ENCODE results near the gene AGAP3. TPM values are rescaled to one million over a fixed set of nuclear protein-coding genes. Genes with fewer than 3 reads are reported as not detected.

AGAP3 gene
- total and polyA plus RNA-seq, 4 donors: 3.9 to 27.0 (median 17.6) TPM

GRCh38 chr7:151059367-151060112, 26.7 kb upstream of the AGAP3 start, which contains the start of gene SLC4A2:
Gene SLC4A2 (plus strand): TSS chr7:151059589. CDS start chr7:151061988, 2,399 bp downstream.
- peak within 1 kb of the TSS; percentile 42 to 55 for H3K9ac ChIP-seq (ENCODE audit: low read depth in 1 of 2, low read length in 2 of 2)
- TF ChIP-seq, protein P1, sequence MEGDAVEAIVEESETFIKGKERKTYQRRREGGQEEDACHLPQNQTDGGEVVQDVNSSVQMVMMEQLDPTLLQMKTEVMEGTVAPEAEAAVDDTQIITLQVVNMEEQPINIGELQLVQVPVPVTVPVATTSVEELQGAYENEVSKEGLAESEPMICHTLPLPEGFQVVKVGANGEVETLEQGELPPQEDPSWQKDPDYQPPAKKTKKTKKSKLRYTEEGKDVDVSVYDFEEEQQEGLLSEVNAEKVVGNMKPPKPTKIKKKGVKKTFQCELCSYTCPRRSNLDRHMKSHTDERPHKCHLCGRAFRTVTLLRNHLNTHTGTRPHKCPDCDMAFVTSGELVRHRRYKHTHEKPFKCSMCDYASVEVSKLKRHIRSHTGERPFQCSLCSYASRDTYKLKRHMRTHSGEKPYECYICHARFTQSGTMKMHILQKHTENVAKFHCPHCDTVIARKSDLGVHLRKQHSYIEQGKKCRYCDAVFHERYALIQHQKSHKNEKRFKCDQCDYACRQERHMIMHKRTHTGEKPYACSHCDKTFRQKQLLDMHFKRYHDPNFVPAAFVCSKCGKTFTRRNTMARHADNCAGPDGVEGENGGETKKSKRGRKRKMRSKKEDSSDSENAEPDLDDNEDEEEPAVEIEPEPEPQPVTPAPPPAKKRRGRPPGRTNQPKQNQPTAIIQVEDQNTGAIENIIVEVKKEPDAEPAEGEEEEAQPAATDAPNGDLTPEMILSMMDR (IDR thresholded peaks at IDR 0.05; ENCODE audit: low read depth, low read length, missing input control): peak; percentile 22
- no peak for TF ChIP-seq HNF4G (IDR thresholded peaks at IDR 0.05)
- no peak for TF ChIP-seq FOXA2 (IDR thresholded peaks at IDR 0.05)
- TF ChIP-seq JUND (IDR thresholded peaks at IDR 0.05): no peak
- TF ChIP-seq, protein P2, sequence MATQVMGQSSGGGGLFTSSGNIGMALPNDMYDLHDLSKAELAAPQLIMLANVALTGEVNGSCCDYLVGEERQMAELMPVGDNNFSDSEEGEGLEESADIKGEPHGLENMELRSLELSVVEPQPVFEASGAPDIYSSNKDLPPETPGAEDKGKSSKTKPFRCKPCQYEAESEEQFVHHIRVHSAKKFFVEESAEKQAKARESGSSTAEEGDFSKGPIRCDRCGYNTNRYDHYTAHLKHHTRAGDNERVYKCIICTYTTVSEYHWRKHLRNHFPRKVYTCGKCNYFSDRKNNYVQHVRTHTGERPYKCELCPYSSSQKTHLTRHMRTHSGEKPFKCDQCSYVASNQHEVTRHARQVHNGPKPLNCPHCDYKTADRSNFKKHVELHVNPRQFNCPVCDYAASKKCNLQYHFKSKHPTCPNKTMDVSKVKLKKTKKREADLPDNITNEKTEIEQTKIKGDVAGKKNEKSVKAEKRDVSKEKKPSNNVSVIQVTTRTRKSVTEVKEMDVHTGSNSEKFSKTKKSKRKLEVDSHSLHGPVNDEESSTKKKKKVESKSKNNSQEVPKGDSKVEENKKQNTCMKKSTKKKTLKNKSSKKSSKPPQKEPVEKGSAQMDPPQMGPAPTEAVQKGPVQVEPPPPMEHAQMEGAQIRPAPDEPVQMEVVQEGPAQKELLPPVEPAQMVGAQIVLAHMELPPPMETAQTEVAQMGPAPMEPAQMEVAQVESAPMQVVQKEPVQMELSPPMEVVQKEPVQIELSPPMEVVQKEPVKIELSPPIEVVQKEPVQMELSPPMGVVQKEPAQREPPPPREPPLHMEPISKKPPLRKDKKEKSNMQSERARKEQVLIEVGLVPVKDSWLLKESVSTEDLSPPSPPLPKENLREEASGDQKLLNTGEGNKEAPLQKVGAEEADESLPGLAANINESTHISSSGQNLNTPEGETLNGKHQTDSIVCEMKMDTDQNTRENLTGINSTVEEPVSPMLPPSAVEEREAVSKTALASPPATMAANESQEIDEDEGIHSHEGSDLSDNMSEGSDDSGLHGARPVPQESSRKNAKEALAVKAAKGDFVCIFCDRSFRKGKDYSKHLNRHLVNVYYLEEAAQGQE (IDR thresholded peaks at IDR 0.05): peak; percentile 7
- TF ChIP-seq NR2F2 (IDR thresholded peaks at IDR 0.05): no peak
- no peaks in the 10 kb centered on the region for H3K27me3 ChIP-seq (ENCODE audit: control insufficient read depth in 4 of 4, insufficient read depth in 4 of 4, low read length in 3 of 4)
- 1% methylated on average over 75 of the region's 75 CpGs for WGBS
- peaks cover 0 to 2% (median under 1%) of the 10 kb centered on the region in 4 donors for H3K36me3 ChIP-seq (ENCODE audit: control insufficient read depth in 4 of 4, insufficient read depth in 3 of 4, low read depth in 1 of 4, low read length in 3 of 4)
- peak; percentile 75 for DNase-seq (ENCODE audit: low spot score)
- H3K4me1 ChIP-seq (ENCODE audit: control insufficient read depth in 4 of 4, insufficient read depth in 4 of 4, low read length in 3 of 4): peaks cover 17 to 62% (median 49%) of the 10 kb centered on the region in 4 donors
- H3K4me3 ChIP-seq (ENCODE audit: low read depth in 1 of 3, low read length in 3 of 3): peak within 1 kb of the TSS; percentile 44 to 79 (median 66)
- H3K9me3 ChIP-seq (ENCODE audit: control insufficient read depth in 4 of 4, low read length in 3 of 4): no peaks in the 10 kb centered on the region
- peak within 1 kb of the TSS; percentile 83 to 89 for H3K27ac ChIP-seq (ENCODE audit: low read depth in 1 of 2, low read length in 2 of 2)

GRCh38 chr7:151060113-151060415, 26.2 kb upstream of the AGAP3 start:
- Histone ChIP-seq H3K9ac (ENCODE audit: low read depth in 1 of 2, low read length in 2 of 2) (peak overlapping the region; percentile 22 to 43), H3K27ac (ENCODE audit: low read depth in 1 of 2, low read length in 2 of 2) (peak overlapping the region; percentile 83 to 89), H3K27me3 (ENCODE audit: control insufficient read depth in 4 of 4, insufficient read depth in 4 of 4, low read length in 3 of 4) (no peaks in the 10 kb centered on the region), H3K4me1 (ENCODE audit: control insufficient read depth in 4 of 4, insufficient read depth in 4 of 4, low read length in 3 of 4) (peaks cover 17 to 67% (median 51%) of the 10 kb centered on the region in 4 donors), H3K4me3 (ENCODE audit: low read depth in 1 of 3, low read length in 3 of 3) (peak overlapping the region; percentile 44 to 79 (median 66)), H3K36me3 (ENCODE audit: control insufficient read depth in 4 of 4, insufficient read depth in 3 of 4, low read depth in 1 of 4, low read length in 3 of 4) (peaks cover 4 to 5% (median 4%) of the 10 kb centered on the region in 4 donors), H3K9me3 (ENCODE audit: control insufficient read depth in 4 of 4, low read length in 3 of 4) (no peaks in the 10 kb centered on the region)
- no peak for DNase-seq (ENCODE audit: low spot score)
- WGBS: 1% methylated on average over 17 of the region's 17 CpGs
- TF ChIP-seq ATF3 (IDR thresholded peaks at IDR 0.05) (no peak), JUND (IDR thresholded peaks at IDR 0.05) (no peak), FOXA2 (IDR thresholded peaks at IDR 0.05) (no peak), RXRA (IDR thresholded peaks at IDR 0.05) (no peak), SP1 (IDR thresholded peaks at IDR 0.05) (no peak)
- TF ChIP-seq, protein P3, sequence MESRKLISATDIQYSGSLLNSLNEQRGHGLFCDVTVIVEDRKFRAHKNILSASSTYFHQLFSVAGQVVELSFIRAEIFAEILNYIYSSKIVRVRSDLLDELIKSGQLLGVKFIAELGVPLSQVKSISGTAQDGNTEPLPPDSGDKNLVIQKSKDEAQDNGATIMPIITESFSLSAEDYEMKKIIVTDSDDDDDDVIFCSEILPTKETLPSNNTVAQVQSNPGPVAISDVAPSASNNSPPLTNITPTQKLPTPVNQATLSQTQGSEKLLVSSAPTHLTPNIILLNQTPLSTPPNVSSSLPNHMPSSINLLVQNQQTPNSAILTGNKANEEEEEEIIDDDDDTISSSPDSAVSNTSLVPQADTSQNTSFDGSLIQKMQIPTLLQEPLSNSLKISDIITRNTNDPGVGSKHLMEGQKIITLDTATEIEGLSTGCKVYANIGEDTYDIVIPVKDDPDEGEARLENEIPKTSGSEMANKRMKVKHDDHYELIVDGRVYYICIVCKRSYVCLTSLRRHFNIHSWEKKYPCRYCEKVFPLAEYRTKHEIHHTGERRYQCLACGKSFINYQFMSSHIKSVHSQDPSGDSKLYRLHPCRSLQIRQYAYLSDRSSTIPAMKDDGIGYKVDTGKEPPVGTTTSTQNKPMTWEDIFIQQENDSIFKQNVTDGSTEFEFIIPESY (IDR thresholded peaks at IDR 0.05): no peak
